OCI-LY7 (cell line): ENCODE results near the gene CCL1. TPM values are rescaled to one million over a fixed set of nuclear protein-coding genes. Genes with fewer than 3 reads are reported as not detected.
A peak's percentile ranks its signal among the peaks of the same experiment; 100 is the strongest.

Source experiments
- BruUV-seq: library from RNA; stranded (reverse); fragments of 400-500 nt; replicated peaks from 2 replicates; lab custom pipeline; 2021; lab: Mats Ljungman, UMichigan
- CTCF ChIA-PET: fragments of 300-600 bp; sonication (Branson Sonifier 250); formaldehyde crosslinking; loops from one replicate; lab custom pipeline; 2022; ENCODE audit warnings: antibody characterized with exemption; ENCODE audit not compliant: unreplicated experiment; lab: Charles Lee
- POLR2A ChIA-PET: fragments of 300-600 bp; sonication (Branson Sonifier 250); formaldehyde crosslinking; loops from one replicate; lab custom pipeline; 2022; ENCODE audit warnings: antibody characterized with exemption; lab: Charles Lee
- DNase-seq: peaks from one replicate; pipeline ENCODE4 v3.0.0-alpha.2; 2015; ENCODE audit warnings: low spot score
- H2AFZ ChIP-seq: fragments of 200-600 bp; sonication (generic), shearing (Covaris generic); 2 replicates; pipeline ENCODE4 v1.6.1; 2014; ENCODE audit warnings: mild to moderate bottlenecking, antibody characterized with exemption, low read length, moderate library complexity
- H3K27ac ChIP-seq: fragments of 200-600 bp; sonication (generic); 2 replicates; pipeline ENCODE4 v1.5.1; 2014; ENCODE audit warnings: mixed run types, low read depth, mild to moderate bottlenecking, moderate library complexity, low read length, inconsistent platforms; ENCODE audit not compliant: poor library complexity, severe bottlenecking
- H3K36me3 ChIP-seq: fragments of 200-600 bp; sonication (generic); 2 replicates; pipeline ENCODE4 v1.6.1; 2014; ENCODE audit warnings: mild to moderate bottlenecking, antibody characterized with exemption, low read length, moderate library complexity, mixed read lengths; ENCODE audit not compliant: insufficient read depth
- H3K4me1 ChIP-seq: fragments of 200-600 bp; sonication (generic); 2 replicates; pipeline ENCODE4 v1.5.1; 2014; ENCODE audit warnings: mild to moderate bottlenecking, low read length; ENCODE audit not compliant: insufficient read depth, poor library complexity, severe bottlenecking
- H3K4me2 ChIP-seq: fragments of 200-600 bp; sonication (generic); 2 replicates; pipeline ENCODE4 v1.6.1; 2014; ENCODE audit warnings: mild to moderate bottlenecking, low read length
- H3K4me3 ChIP-seq: fragments of 200-600 bp; sonication (generic); 2 replicates; pipeline ENCODE4 v1.5.1; 2014; ENCODE audit warnings: mild to moderate bottlenecking, low read depth, low read length; ENCODE audit not compliant: poor library complexity, severe bottlenecking
- H3K79me2 ChIP-seq: fragments of 200-600 bp; sonication (generic); 2 replicates; pipeline ENCODE4 v1.6.1; 2016; ENCODE audit warnings: low read depth, mild to moderate bottlenecking, low read length, moderate library complexity, mixed read lengths; ENCODE audit not compliant: insufficient read depth
- H3K9me2 ChIP-seq: fragments of 200-600 bp; sonication (generic); 2 replicates; pipeline ENCODE4 v1.6.1; 2016; ENCODE audit warnings: mild to moderate bottlenecking, low read length, mixed read lengths; ENCODE audit not compliant: insufficient read depth
- H3K9me3 ChIP-seq: fragments of 200-600 bp; sonication (generic); 2 replicates; pipeline ENCODE4 v1.6.1; 2014; ENCODE audit warnings: mild to moderate bottlenecking, mixed run types, low read length, mixed read lengths
- H4K20me1 ChIP-seq: fragments of 200-600 bp; sonication (generic); 2 replicates; pipeline ENCODE4 v1.6.1; 2014; ENCODE audit warnings: mild to moderate bottlenecking, antibody characterized with exemption, low read length, moderate library complexity, mixed read lengths; ENCODE audit not compliant: insufficient read depth
- EZH2phosphoT487 ChIP-seq: fragments of 200-600 bp; sonication (generic); IDR thresholded peaks from 2 replicates; pipeline ENCODE4 v1.6.1; 2018; ENCODE audit warnings: low read depth, borderline replicate concordance, mild to moderate bottlenecking, mixed run types, antibody characterized with exemption, low read length, moderate library complexity, mixed read lengths
- intact Hi-C: fragments of 100-400 bp; cut with micrococcal nuclease; formaldehyde crosslinking; loops from one replicate; pipeline ENCODE4 v1.10.0; 2022; ENCODE audit not compliant: unreplicated experiment
- total RNA-seq, 2 experiments: library from RNA; depleted of rRNA in 1 of 2; stranded (reverse); fragments of >200 nt in 1 of 2; shearing (Covaris generic) in 1 of 2; gene quantifications; 2 replicates each; pipeline ENCODE4 v1.2.3, GENCODE V29; 2014 to 2022
- TF ChIP-seq, protein P1 (sequence below): fragments of 200-600 bp; sonication (generic); conservative IDR thresholded peaks from 2 replicates; pipeline ENCODE4 v1.5.1; 2014; ENCODE audit warnings: mild to moderate bottlenecking, antibody characterized with exemption, low read length, moderate library complexity, mixed read lengths

The CCL1 gene
- total RNA-seq, 2 experiments from 2014 or later: not detected

DNA sequence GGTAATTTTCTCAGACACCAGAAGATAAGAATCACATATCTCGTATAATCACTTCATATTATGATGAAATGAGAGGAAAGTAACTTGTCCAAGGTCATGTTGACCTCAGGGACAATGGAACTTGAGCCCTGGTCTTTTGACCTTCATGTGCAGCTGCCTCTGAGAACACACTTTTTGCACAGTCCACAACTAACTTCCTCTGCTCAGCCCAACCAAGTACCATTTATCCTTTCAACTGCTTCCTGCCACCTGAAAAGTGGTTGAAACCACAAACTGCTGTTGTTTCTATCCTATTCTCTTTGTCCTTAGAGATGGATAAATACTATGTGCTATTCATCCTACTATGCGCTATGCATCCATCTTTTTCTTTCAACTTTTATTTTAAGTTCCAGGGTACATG is 2.3 kb upstream of the CCL1 start:
- TF ChIP-seq, protein P1, sequence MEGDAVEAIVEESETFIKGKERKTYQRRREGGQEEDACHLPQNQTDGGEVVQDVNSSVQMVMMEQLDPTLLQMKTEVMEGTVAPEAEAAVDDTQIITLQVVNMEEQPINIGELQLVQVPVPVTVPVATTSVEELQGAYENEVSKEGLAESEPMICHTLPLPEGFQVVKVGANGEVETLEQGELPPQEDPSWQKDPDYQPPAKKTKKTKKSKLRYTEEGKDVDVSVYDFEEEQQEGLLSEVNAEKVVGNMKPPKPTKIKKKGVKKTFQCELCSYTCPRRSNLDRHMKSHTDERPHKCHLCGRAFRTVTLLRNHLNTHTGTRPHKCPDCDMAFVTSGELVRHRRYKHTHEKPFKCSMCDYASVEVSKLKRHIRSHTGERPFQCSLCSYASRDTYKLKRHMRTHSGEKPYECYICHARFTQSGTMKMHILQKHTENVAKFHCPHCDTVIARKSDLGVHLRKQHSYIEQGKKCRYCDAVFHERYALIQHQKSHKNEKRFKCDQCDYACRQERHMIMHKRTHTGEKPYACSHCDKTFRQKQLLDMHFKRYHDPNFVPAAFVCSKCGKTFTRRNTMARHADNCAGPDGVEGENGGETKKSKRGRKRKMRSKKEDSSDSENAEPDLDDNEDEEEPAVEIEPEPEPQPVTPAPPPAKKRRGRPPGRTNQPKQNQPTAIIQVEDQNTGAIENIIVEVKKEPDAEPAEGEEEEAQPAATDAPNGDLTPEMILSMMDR: no peak
- no peak for TF ChIP-seq EZH2phosphoT487
- Histone ChIP-seq H4K20me1 (no peaks in the 10 kb centered on the region), H3K4me3 (peak overlapping the region; percentile 52), H3K36me3 (no peaks in the 10 kb centered on the region), H3K4me1 (peaks cover 99% of the 10 kb centered on the region), H3K79me2 (no peaks in the 10 kb centered on the region), H2AFZ (no peak overlapping the region; the same call in 1 of the 2 replicates), H3K4me2 (peak overlapping the region; percentile 80), H3K9me3 (0 out of 2 replicates have a peak, but pooled peaks cover 4% of the 10 kb centered on the region), H3K9me2 (no peaks in the 10 kb centered on the region), H3K27ac (peak overlapping the region; percentile 98)
- ChIA-PET POLR2A (no interaction called here), CTCF (no interaction called here)
- intact Hi-C loops: loop anchor here (2.0 to 10.0 kb wide), 2 partner anchors 13 to 469 kb away; no protein-coding TSS in a partner anchor
- no TSS peak for BruUV-seq
- DNase-seq: peak; percentile 94

DNA sequence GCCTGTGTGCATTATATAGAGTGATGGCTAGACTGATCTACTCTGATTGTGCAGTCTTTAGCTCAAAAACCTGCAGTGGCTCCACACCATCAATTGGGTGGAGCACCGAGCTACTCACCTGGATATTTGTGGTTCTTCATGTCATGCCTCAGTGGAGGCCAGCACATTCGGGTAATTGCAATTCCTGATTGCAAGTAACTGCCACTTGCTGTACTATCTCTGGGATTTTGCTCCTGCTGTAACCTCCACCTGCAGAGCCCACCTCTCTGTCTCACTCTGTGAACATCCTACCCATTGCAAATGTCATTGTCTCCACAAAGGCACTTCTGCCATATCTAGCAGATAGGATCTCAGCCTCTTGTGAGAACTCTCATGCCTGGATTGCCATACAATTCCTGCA is 1.7 kb upstream of the CCL1 start:
- H3K36me3 ChIP-seq: no peaks in the 10 kb centered on the region
- peak overlapping the region; percentile 80 for H3K4me2 ChIP-seq
- no peak overlapping the region; the same call in 1 of the 2 replicates for H2AFZ ChIP-seq
- intact Hi-C loops: loop anchor here (2.0 to 10.0 kb wide), 3 partner anchors 14 to 470 kb away; no protein-coding TSS in a partner anchor
- no TSS peak for BruUV-seq
- CTCF ChIA-PET: interaction anchor here (0.6 to 1.1 kb wide), 5 partner anchors 8 to 164 kb away, joined by 3 read pairs; no protein-coding TSS in a partner anchor
- POLR2A ChIA-PET: interaction anchor here (0.7 to 1.6 kb wide), 3 partner anchors 13 to 35 kb away, joined by 3 to 9 read pairs (median 4); no protein-coding TSS in a partner anchor
- H3K27ac ChIP-seq: peak overlapping the region; percentile 98
- H3K4me1 ChIP-seq: peaks cover 94% of the 10 kb centered on the region
- H3K9me2 ChIP-seq: no peaks in the 10 kb centered on the region
- peak overlapping the region; percentile 52 for H3K4me3 ChIP-seq
- DNase-seq: peak; percentile 90
- H4K20me1 ChIP-seq: no peaks in the 10 kb centered on the region
- no peak for TF ChIP-seq EZH2phosphoT487
- TF ChIP-seq, protein P1: 0 out of 2 replicates have a peak, but pooled peaks have one; percentile 22
- 0 out of 2 replicates have a peak, but pooled peaks cover 4% of the 10 kb centered on the region for H3K9me3 ChIP-seq
- no peaks in the 10 kb centered on the region for H3K79me2 ChIP-seq

DNA sequence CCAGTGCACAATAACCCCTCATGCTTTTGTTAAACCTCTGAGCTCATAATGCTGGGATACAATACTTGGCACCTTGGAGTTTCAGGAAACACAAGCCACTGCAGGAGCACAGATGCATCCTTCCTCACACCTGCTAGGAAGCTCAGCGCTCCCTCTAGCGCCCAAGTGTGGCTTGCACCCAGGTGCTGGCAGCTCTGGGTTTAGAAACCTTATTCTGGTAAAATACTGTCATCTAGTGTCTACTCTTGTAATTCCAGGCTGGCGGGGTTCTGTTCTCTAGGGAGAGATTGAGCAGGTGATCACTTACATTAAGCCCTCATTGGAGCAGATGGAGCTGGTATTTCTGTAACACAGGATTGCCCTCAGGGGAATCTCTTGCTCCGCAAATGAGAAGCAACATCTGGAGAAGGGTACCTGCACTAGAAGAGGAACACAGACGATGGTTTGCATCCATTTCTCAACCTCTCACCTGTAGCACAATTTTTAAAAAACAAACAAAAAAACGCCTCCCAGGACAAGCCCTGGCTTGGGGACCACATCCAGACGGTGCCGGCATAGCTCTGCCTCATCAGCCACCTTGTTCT is 1.5 kb downstream of the CCL1 start:
- ChIA-PET POLR2A (interaction anchor here (0.6 to 1.6 kb wide), 8 partner anchors 10 to 786 kb away, joined by 3 to 7 read pairs (median 3); partner anchors contain the start of gene UNC45B), CTCF (interaction anchor here (0.6 to 3.7 kb wide), 15 partner anchors 10 to 399 kb away, joined by 3 to 32 read pairs (median 3); no protein-coding TSS in a partner anchor)
- H3K36me3 ChIP-seq: no peaks in the 10 kb centered on the region
- H3K9me2 ChIP-seq: no peaks in the 10 kb centered on the region
- no peak overlapping the region for H3K4me3 ChIP-seq
- intact Hi-C loops: loop anchor here (1.0 to 10.0 kb wide), 6 partner anchors 43 to 473 kb away; partner anchors contain the start of gene CCL8
- peaks cover 62% of the 10 kb centered on the region for H3K4me1 ChIP-seq
- TF ChIP-seq, protein P1: peak; percentile 100
- no peak for TF ChIP-seq EZH2phosphoT487
- peak; percentile 95 for DNase-seq
- no peaks in the 10 kb centered on the region for H4K20me1 ChIP-seq
- H3K79me2 ChIP-seq: no peaks in the 10 kb centered on the region
- H3K9me3 ChIP-seq: 0 out of 2 replicates have a peak, but pooled peaks cover 4% of the 10 kb centered on the region
- no TSS peak for BruUV-seq
- H3K4me2 ChIP-seq: peak overlapping the region; percentile 35
- H2AFZ ChIP-seq: peak overlapping the region; percentile 73
- peak overlapping the region; percentile 98 for H3K27ac ChIP-seq
